Measurements from ENCODE around the gene PRORP.
"Not testable (repeated sequence)": the region's sequence is repeated elsewhere in the genome, so short reads cannot be mapped to it uniquely, and the experiment has no call there.

Gene PRORP

DNA sequence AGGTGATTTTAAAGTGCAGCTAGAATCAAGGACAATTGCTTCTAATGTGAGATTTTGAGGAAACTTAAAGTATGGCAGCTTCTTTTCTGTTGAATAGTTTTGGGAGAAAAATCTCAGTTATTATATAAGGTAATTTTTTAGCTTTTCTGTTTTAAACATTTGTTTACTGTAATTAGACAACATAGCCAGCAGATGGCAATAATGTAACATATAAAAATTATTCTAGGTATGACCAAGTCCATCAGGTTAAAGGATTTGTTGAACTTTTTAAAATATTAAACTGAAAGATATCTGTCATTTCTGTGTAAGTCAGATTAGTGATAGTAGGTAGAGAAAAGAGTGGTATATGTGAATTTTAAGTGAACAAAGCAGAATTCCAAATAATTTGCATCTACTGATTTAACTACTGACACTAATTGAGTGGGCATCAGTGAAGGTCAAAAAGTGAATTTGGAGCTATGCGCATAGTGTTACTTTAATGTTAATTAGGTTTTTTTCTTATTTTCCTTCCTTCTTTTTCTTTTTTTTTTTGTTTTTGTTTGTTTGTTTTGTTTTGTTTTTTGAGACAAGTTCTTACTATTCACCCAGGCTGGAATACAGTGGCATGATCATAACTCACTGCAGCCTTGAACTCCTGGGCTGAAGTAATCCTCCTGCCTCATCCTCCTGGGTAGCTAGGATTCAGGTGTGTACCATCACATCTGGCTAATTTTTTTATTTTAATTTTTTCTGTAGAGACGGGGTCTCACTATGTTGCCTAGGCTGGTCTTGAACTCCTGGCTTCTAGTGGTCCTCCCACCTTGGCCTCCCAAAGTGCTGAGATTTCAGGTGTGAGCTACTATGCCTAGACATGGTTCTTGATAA, 18.6 kb downstream of the PRORP start:
- peak; percentile 9 for DNase-seq

DNA sequence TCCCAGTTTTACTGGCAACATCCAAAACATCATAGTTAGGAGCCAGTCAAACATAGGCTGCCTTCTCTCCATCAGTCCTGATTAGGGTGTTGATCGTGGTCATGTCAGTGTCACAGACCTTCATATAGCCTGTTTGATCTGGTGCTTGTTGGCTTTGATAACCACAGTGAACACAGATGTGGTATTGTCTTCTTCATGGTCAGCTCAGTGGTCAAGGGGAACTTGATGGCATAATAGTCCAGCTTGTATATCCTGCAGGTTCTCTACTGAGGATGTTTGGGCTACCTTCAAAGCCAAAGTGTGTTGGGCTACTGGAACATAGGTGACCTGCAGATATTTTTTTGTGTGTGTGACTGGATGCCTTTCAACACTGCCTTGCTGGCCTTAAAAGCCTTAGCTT, 21.7 kb downstream of the PRORP start:
- DNase-seq = no peak

DNA sequence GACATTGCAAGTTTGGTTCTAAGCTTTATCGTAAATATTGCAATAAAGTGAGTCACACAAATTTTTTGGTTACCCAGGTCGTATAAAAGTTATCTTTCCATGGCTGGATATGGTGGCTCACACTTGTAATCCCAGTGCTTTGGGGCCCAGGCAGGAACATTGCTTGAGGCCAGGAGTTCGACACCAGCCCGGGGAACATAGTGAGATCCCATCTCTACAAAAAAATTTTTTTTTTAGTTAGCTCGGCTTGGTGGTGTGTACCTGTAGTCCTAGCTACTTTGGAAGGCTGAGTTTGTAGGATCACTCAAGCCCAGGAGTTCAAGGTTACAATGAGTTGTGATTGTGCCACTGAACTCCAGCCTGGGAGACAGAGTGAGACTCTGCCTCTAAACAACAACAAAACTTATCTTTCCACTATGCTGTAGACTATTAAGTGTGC, 24.4 kb downstream of the PRORP start:
- DNase-seq = no peak

DNA sequence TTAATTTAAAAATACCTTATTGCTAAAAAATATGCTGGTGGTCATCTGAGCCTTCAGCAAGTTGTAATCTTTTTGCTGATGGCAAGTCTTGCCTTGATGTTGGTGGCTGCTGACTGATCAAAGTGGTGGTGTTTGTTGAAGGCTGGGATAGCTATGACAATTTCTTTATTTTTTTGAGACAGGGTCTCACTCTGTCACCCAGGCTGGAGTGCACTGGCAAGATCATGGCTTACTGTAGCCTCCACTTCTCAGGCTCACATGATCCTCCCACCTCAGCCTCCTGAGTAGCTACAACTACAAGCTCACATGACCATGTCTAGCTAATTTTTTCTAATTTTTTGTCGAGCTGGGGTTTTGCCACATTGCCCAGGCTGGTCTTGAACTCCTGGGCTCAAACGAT, 24.8 kb downstream of the PRORP start:
- DNase-seq = no peak

DNA sequence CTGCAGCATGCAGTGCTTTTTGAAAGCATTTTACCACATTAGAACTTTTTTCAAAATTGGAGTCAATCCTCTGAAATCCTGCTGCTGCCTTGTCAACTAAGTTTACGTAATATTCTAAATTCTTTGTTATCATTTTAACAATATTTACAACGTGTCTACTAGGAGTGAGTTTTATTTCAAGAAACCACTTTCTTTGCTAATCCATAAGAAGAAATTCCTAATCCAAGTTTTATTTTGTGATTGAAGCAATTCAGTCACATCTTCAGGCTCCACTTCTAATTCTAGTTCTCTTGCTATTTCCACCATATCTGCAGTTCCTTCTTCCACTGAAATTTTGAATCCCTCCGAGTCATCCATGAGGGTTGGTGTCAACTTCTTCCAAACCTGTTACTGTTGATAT, 25.4 kb downstream of the PRORP start:
- no peak for DNase-seq

DNA sequence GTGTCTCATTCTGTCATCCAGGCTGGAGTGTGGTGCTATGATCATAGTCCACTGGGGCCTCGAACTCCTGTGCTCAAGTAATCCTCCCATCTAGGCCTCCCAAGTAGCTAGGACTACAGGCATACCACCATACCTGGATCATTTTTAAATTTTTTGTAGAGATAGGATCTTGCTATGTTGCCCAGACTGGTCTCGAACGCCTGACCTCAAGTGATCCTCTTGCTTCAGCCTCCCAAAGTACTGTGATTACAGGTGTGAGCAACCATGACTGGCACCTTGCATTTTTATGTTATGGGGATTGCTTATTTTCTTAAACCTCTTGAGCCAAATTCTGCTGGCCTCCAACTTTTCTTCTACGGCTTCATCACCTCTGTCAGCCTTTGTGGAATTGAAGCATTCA, 26.9 kb downstream of the PRORP start:
- DNase-seq = no peak

DNA sequence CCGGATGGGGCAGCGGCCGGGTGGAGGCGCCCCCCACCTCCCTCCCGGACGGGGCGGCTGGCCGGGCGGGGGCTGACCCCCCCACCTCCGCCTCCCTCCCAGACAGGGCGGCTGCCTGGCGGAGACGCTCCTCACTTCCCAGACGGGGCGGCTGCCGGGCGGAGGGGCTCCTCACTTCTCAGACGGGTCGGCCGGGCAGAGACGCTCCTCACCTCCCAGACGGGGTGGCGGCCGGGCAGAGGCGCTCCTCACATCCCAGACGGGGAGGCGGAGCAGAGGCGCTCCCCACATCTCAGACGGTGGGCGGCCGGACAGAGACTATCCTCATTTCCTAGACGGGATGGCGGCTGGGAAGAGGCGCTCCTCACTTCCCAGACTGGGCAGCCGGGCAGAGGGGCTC, 30.2 kb downstream of the PRORP start:
- not testable (repeated sequence) for DNase-seq

DNA sequence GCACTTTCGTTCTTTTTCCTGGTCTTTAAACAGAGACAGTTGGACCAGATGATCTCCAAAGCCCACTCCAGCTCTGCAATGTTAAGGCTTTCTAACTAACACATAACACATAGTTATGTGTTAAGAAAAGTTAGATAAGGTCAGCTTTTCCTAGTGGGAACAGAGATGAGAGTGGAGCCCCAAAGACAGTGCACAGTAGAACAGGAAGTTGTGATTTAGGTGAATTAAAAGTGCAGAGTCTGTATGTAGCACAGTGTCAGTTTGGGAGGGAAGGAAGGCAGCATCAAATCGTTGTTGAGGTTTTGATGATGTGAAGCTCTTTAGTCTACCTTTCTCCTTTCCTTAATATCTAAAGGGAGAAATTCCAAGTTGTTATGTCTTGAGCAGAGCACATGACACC, 31.7 kb downstream of the PRORP start:
- DNase-seq = no peak

DNA sequence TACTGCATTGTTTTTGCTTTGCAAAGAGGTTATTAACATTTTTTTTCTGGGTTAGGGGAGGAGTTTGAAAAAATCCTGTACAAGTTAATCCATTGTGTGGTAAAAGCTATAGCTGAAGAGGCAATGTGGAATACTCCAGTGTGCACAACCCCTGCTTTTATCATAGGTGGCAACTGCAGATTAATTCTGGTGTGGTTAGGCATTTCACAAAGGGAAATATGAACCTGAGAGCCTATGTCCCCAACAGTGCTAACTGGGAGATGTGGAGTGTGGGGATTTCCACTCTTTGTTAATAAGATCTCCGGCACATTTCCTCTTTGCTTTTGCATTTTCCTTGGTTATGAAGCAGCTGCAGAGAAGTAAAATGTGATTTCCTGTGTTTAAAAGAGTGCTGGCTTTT, 33.6 kb downstream of the PRORP start:
- peak; percentile 13 for DNase-seq

DNA sequence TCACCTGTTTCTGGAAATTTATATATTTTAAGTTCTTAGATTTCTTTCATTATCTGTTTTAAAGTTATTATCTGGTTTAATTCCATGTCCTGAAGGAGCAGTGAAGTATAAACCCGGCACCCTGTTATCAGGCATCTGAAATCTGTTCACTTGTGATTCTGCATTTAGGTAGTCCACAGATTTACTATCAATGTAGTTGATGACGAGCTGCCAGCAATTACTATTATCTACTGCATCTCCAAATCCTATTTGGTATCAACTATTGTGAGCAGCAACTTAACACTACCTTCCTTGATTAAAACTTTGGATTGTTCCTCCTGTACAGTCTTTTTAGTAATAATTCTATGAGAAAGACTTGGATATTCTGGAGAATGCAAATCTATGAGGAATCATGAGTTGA, 36.1 kb downstream of the PRORP start:
- DNase-seq = no peak

GRCh38 chr14:35158951-35159653, 36.8 kb downstream of the PRORP start:
- peak; percentile 10 for DNase-seq

GRCh38 chr14:35159742-35160409, 37.5 kb downstream of the PRORP start:
- peak; percentile 91 for DNase-seq

DNA sequence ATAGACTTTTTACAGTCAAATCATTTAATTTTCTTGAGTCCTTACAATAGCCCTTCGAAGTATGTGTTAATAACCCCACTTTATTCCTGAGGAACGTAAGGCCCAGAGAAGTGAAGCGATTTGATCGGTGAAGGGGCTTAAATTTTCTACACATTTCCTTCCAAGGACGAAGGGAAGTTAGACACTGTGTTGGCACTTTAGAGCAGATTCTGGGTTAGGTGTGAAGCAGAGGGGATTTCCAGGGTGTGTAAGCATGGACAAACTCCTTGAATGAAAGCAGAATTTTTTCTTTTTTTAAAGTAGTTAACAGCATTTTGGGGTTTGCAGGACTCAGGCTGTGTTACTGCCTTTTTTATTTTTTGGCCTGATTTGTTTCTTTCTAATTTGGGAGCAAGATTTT, 38.9 kb downstream of the PRORP start:
- DNase-seq = no peak

- DNase-seq = no peak
These were observed 41.0 kb downstream of the PRORP start for GRCh38 chr14:35163384-35163783.

DNA sequence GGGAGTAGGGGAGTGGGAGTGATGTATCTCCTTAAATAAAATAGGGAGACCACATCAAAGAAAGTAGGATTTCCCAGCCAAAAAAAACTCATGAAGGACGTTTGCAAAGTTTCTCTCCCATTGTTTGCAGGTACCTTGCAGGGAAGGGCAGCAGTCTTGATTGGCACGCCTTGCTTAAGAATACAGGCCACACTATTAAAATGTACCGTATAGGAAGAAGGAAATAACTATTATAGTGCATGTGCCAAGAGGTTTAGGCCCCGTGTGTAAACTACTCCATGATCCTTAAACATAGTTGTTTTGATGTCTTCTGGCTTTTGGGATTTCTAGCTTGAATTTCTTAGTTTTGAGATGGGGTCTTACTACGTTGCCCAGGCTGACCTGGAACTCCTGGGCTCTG, 42.5 kb downstream of the PRORP start:
- no peak for DNase-seq

DNA sequence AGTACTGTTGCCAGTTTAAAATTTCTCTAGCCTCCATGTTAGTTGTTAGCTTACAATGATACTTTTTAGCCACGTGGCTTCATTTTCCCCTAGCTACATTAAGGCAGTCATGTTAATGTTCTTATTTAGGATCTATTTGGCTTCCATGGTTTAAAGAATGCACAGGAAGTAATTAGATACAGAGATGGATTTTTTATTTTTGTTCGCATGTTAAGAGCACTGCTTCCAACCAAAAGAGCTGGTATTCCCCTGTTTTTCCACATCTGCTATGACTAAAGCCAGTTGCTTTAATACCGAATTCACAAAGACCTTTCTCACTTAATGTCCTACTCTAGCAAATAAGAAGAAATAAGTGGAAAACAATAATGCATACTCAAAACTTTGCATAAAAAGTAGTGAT, 45.1 kb downstream of the PRORP start:
- DNase-seq = no peak
